K562 (cell line): ENCODE results near the gene SPTLC1. TPM values are rescaled to one million over a fixed set of nuclear protein-coding genes. Genes with fewer than 3 reads are reported as not detected.

Experiments used
- CC2D1A ChIP-seq: fragments of 450-650 bp; IDR thresholded peaks from 2 replicates; pipeline ENCODE4 v1.6.1; 2017; ENCODE audit warnings: mild to moderate bottlenecking
- HDAC8 ChIP-seq: fragments of 450-650 bp; IDR thresholded peaks from 2 replicates; pipeline ENCODE4 v1.6.1; 2016; ENCODE audit warnings: mild to moderate bottlenecking, missing genetic modification characterization, moderate library complexity, missing compliant biosample characterization
- IFI16 ChIP-seq: fragments of 250-450 bp; sonication (Bioruptor Pico); IDR thresholded peaks from 2 replicates; pipeline ENCODE4 v2.1.2; 2022; ENCODE audit warnings: mild to moderate bottlenecking, inconsistent platforms
- JUND ChIP-seq, 2 experiments: IDR thresholded peaks; 2 replicates in 1 of 2; 3 replicates in 1 of 2; pipeline ENCODE4 v1.6.1; 2011; ENCODE audit warnings: borderline replicate concordance in 2 of 2, low read depth in 2 of 2, low read length in 2 of 2, improper control_type of control experiment in 1 of 2, missing biosample characterization in 1 of 2, missing genetic modification characterization in 1 of 2, missing genetic modification reagents in 1 of 2
- POLR2H ChIP-seq: IDR thresholded peaks from 2 replicates; pipeline ENCODE4 v1.6.1; 2016; ENCODE audit warnings: missing genetic modification characterization, low read depth, mild to moderate bottlenecking, control low read depth, missing compliant biosample characterization, moderate library complexity
- SRSF9 ChIP-seq: fragments of 200-400 bp; formaldehyde crosslinking; IDR thresholded peaks from 2 replicates; pipeline ENCODE4 v1.6.1; 2017; ENCODE audit warnings: low read depth, low read length, borderline replicate concordance
- ZNF124 ChIP-seq: sonication (generic); formaldehyde crosslinking; IDR thresholded peaks from 2 replicates; pipeline ENCODE4 v1.8.1; 2022; ENCODE audit warnings: missing genetic modification reagents
- ZNF699 ChIP-seq: fragments of 250-450 bp; sonication (Bioruptor Pico); IDR thresholded peaks from 2 replicates; pipeline ENCODE4 v1.8.0; 2021; ENCODE audit warnings: mild to moderate bottlenecking, moderate library complexity; ENCODE audit not compliant: insufficient replicate concordance
- polyA plus RNA-seq, 8 experiments: library from polyadenylated mRNA; depleted of rRNA in 4 of 8; stranded (reverse) in 5 of 8; unstranded in 3 of 8; fragments of >200 nt; fragmentation: Nextera tagmentation in 2 of 8; fragmentation: Illumina TruSeq in 1 of 8; extraction: Ambion mirVana in 2 of 8; extraction: Trizol in 1 of 8; gene quantifications; 2 replicates each; pipeline versions ENCODE4 v1.2.1 to v1.2.3, GENCODE V29; 2011 to 2014; ENCODE audit warnings: inconsistent platforms in 1 of 8, missing spikeins in 1 of 8
- total RNA-seq, 7 experiments: library from RNA; depleted of rRNA in 6 of 7; stranded (reverse); fragments of >200 nt in 6 of 7; fragmentation: Illumina TruSeq in 2 of 7; extraction: Trizol in 2 of 7; gene quantifications; 2 replicates each; pipeline versions ENCODE4 v1.2.1 to v1.2.3, GENCODE V29; 2011 to 2021; ENCODE audit warnings: low replicate concordance in 1 of 7
- TF ChIP-seq, protein P1 (sequence below): fragments of 450-650 bp; IDR thresholded peaks from 2 replicates; pipeline ENCODE4 v1.6.1; 2016; ENCODE audit warnings: mild to moderate bottlenecking, moderate library complexity
- TF ChIP-seq, protein P2 (sequence below), 2 experiments: fragments of 200-800 bp in 1 of 2; sonication (Bioruptor generic) in 1 of 2; sonication (generic) in 1 of 2; formaldehyde crosslinking in 1 of 2; IDR thresholded peaks in 1 of 2; conservative IDR thresholded peaks in 1 of 2; 2 replicates each; pipeline versions ENCODE4 v1.5.0 to v1.6.1; 2016 to 2020; ENCODE audit warnings: missing compliant biosample characterization in 1 of 2, missing genetic modification characterization in 1 of 2, missing genetic modification reagents in 1 of 2
- TF ChIP-seq, protein P3 (sequence below): fragments of 450-650 bp; IDR thresholded peaks from 2 replicates; pipeline ENCODE4 v1.6.1; 2017; ENCODE audit warnings: antibody characterized with exemption

The SPTLC1 gene
- total and polyA plus RNA-seq, 9 of the 15 experiments (the other 6 are each of a cell fraction or from before 2014, with no cell fraction given) = 58.8 to 125 (median 84.5) TPM

DNA sequence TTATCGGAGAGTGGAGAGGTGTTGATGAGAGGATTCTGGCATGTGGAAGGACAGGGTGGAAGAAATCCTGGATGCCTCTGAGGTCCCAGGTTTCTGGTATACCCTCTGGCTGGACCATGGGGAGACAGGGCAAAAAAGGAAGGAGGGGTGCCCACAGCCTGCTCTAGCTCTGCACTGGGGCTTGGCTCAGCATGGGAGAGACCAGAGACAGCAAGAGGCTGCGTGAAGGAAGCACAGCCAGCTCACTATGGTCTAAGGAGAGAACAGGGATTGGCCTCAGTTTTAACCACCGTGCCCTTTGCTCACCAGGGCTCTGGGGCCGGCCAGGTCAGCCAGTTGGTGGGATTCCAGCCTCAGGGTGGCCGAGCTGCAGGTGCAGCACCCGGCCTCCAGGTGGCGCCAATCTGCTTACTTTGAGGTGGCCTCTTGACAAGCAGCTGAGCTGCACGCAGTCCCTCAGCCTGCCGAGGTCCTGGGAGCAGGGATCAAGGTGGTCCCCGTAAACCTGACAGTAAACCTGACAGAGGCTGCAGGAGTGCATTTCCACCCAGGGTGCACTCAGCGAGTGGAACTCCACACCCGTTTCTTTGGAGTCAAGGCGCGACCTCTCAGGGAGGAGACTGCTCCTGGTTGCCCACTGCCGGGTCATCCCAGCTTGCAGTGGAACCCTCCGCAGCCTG is 25.0 kb upstream of the SPTLC1 start (continued):
- TF ChIP-seq, protein P1, sequence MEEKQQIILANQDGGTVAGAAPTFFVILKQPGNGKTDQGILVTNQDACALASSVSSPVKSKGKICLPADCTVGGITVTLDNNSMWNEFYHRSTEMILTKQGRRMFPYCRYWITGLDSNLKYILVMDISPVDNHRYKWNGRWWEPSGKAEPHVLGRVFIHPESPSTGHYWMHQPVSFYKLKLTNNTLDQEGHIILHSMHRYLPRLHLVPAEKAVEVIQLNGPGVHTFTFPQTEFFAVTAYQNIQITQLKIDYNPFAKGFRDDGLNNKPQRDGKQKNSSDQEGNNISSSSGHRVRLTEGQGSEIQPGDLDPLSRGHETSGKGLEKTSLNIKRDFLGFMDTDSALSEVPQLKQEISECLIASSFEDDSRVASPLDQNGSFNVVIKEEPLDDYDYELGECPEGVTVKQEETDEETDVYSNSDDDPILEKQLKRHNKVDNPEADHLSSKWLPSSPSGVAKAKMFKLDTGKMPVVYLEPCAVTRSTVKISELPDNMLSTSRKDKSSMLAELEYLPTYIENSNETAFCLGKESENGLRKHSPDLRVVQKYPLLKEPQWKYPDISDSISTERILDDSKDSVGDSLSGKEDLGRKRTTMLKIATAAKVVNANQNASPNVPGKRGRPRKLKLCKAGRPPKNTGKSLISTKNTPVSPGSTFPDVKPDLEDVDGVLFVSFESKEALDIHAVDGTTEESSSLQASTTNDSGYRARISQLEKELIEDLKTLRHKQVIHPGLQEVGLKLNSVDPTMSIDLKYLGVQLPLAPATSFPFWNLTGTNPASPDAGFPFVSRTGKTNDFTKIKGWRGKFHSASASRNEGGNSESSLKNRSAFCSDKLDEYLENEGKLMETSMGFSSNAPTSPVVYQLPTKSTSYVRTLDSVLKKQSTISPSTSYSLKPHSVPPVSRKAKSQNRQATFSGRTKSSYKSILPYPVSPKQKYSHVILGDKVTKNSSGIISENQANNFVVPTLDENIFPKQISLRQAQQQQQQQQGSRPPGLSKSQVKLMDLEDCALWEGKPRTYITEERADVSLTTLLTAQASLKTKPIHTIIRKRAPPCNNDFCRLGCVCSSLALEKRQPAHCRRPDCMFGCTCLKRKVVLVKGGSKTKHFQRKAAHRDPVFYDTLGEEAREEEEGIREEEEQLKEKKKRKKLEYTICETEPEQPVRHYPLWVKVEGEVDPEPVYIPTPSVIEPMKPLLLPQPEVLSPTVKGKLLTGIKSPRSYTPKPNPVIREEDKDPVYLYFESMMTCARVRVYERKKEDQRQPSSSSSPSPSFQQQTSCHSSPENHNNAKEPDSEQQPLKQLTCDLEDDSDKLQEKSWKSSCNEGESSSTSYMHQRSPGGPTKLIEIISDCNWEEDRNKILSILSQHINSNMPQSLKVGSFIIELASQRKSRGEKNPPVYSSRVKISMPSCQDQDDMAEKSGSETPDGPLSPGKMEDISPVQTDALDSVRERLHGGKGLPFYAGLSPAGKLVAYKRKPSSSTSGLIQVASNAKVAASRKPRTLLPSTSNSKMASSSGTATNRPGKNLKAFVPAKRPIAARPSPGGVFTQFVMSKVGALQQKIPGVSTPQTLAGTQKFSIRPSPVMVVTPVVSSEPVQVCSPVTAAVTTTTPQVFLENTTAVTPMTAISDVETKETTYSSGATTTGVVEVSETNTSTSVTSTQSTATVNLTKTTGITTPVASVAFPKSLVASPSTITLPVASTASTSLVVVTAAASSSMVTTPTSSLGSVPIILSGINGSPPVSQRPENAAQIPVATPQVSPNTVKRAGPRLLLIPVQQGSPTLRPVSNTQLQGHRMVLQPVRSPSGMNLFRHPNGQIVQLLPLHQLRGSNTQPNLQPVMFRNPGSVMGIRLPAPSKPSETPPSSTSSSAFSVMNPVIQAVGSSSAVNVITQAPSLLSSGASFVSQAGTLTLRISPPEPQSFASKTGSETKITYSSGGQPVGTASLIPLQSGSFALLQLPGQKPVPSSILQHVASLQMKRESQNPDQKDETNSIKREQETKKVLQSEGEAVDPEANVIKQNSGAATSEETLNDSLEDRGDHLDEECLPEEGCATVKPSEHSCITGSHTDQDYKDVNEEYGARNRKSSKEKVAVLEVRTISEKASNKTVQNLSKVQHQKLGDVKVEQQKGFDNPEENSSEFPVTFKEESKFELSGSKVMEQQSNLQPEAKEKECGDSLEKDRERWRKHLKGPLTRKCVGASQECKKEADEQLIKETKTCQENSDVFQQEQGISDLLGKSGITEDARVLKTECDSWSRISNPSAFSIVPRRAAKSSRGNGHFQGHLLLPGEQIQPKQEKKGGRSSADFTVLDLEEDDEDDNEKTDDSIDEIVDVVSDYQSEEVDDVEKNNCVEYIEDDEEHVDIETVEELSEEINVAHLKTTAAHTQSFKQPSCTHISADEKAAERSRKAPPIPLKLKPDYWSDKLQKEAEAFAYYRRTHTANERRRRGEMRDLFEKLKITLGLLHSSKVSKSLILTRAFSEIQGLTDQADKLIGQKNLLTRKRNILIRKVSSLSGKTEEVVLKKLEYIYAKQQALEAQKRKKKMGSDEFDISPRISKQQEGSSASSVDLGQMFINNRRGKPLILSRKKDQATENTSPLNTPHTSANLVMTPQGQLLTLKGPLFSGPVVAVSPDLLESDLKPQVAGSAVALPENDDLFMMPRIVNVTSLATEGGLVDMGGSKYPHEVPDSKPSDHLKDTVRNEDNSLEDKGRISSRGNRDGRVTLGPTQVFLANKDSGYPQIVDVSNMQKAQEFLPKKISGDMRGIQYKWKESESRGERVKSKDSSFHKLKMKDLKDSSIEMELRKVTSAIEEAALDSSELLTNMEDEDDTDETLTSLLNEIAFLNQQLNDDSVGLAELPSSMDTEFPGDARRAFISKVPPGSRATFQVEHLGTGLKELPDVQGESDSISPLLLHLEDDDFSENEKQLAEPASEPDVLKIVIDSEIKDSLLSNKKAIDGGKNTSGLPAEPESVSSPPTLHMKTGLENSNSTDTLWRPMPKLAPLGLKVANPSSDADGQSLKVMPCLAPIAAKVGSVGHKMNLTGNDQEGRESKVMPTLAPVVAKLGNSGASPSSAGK = peak; percentile 84
- TF ChIP-seq, protein P2, sequence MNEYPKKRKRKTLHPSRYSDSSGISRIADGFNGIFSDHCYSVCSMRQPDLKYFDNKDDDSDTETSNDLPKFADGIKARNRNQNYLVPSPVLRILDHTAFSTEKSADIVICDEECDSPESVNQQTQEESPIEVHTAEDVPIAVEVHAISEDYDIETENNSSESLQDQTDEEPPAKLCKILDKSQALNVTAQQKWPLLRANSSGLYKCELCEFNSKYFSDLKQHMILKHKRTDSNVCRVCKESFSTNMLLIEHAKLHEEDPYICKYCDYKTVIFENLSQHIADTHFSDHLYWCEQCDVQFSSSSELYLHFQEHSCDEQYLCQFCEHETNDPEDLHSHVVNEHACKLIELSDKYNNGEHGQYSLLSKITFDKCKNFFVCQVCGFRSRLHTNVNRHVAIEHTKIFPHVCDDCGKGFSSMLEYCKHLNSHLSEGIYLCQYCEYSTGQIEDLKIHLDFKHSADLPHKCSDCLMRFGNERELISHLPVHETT (CRISPR knock-in tag; conservative IDR thresholded peaks at IDR 0.05 in 1 of 2, IDR thresholded peaks at IDR 0.05 in 1 of 2) = no peak
- TF ChIP-seq IFI16 = no peak
- 0 out of 2 replicates have a peak, but pooled peaks have one; percentile 14 for TF ChIP-seq CC2D1A
- TF ChIP-seq ZNF699 (CRISPR knock-in tag) = no peak
- no peak for TF ChIP-seq ZNF124 (CRISPR knock-in tag)
- TF ChIP-seq SRSF9 = no peak
- TF ChIP-seq, protein P3, sequence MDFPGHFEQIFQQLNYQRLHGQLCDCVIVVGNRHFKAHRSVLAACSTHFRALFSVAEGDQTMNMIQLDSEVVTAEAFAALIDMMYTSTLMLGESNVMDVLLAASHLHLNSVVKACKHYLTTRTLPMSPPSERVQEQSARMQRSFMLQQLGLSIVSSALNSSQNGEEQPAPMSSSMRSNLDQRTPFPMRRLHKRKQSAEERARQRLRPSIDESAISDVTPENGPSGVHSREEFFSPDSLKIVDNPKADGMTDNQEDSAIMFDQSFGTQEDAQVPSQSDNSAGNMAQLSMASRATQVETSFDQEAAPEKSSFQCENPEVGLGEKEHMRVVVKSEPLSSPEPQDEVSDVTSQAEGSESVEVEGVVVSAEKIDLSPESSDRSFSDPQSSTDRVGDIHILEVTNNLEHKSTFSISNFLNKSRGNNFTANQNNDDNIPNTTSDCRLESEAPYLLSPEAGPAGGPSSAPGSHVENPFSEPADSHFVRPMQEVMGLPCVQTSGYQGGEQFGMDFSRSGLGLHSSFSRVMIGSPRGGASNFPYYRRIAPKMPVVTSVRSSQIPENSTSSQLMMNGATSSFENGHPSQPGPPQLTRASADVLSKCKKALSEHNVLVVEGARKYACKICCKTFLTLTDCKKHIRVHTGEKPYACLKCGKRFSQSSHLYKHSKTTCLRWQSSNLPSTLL = no peak
- no peak for TF ChIP-seq HDAC8 (tag)
- no peak for TF ChIP-seq JUND (IDR thresholded peaks at IDR 0.05; ENCODE audit: borderline replicate concordance, low read depth, low read length)
- TF ChIP-seq JUND (tag; IDR thresholded peaks at IDR 0.05; ENCODE audit: borderline replicate concordance, low read depth, low read length) = no peak
- no peak for TF ChIP-seq POLR2H (tag)
